Immature natural killer cell (primary cell): ENCODE data around the gene NOSIP. TPM values are rescaled to one million over a fixed set of nuclear protein-coding genes. Genes with fewer than 3 reads are reported as not detected.
"Not testable (repeated sequence)": the region's sequence is repeated elsewhere in the genome, so short reads cannot be mapped to it uniquely, and the experiment has no call there.

ENCODE experiments used
- DNase-seq, 3 donors: peaks; one replicate each; pipeline ENCODE4 v3.0.0; 2022; ENCODE audit warnings: mixed read lengths in 1 of 3
- H3K27ac Mint-ChIP-seq, 6 donors: one replicate each; pipeline ENCODE4 v1.8.0; 2020; ENCODE audit warnings: mixed read lengths in 6 of 6, mild to moderate bottlenecking in 5 of 6, inconsistent platforms in 4 of 6, moderate library complexity in 3 of 6
- H3K27me3 Mint-ChIP-seq, 3 donors: one replicate each; pipeline ENCODE4 v1.8.0; 2020 to 2021; ENCODE audit warnings: low read depth in 3 of 3, mild to moderate bottlenecking in 3 of 3, mixed read lengths in 3 of 3, moderate library complexity in 3 of 3, inconsistent platforms in 1 of 3
- H3K36me3 Mint-ChIP-seq, 3 donors: one replicate each; pipeline ENCODE4 v1.8.0; 2020; ENCODE audit warnings: mixed read lengths in 3 of 3, inconsistent platforms in 2 of 3, mild to moderate bottlenecking in 2 of 3
- H3K4me1 Mint-ChIP-seq, 2 donors: one replicate each; pipeline ENCODE4 v1.8.0; 2020; ENCODE audit warnings: inconsistent platforms in 2 of 2, mild to moderate bottlenecking in 2 of 2, mixed read lengths in 2 of 2, moderate library complexity in 1 of 2
- H3K4me3 Mint-ChIP-seq, 5 donors: one replicate each; pipeline ENCODE4 v1.8.0; 2020; ENCODE audit warnings: mild to moderate bottlenecking in 5 of 5, mixed read lengths in 5 of 5, inconsistent platforms in 3 of 5, moderate library complexity in 3 of 5
- H3K9me3 Mint-ChIP-seq, 6 donors: one replicate each; pipeline ENCODE4 v1.8.0; 2020; ENCODE audit warnings: mild to moderate bottlenecking in 6 of 6, mixed read lengths in 6 of 6, inconsistent platforms in 4 of 6, moderate library complexity in 3 of 6
- polyA plus RNA-seq, 3 donors: library from polyadenylated mRNA; unstranded; fragments of 300-500 nt; fragmentation: Illumina TruSeq; gene quantifications; one replicate each; pipeline ENCODE4 v1.2.3, GENCODE V29; 2021

NOSIP gene
- 100 to 1,000 TPM; 196 to 251 (median 239) TPM for polyA plus RNA-seq

- Mint-ChIP-seq H3K9me3 (no peaks in the 10 kb centered on the region), H3K4me3 (peak within 1 kb of the TSS; percentile 91 to 97 (median 97)), H3K36me3 (peaks cover 0 to 2% (median 0%) of the 10 kb centered on the region in 3 donors), H3K27ac (peak within 1 kb of the TSS; percentile 81 to 97 (median 96)), H3K4me1 (peaks cover 25 to 36% of the 10 kb centered on the region in 2 donors), H3K27me3 (peaks cover 0 to 2% (median 0%) of the 10 kb centered on the region in 3 donors)
- DNase-seq = peak; percentile 92 to 95 (median 95)
Observed at GRCh38 chr19:49580264-49581006, at the start of gene NOSIP. TSS of gene NOSIP (minus strand) at chr19:49580556. CDS start at chr19:49560691, 19,865 bp downstream.

- Mint-ChIP-seq H3K4me1 (no peaks in the 10 kb centered on the region), H3K4me3 (no peak overlapping the region), H3K36me3 (no peaks in the 10 kb centered on the region), H3K9me3 (no peaks in the 10 kb centered on the region), H3K27ac (peak overlapping the region in 1 of 6 donors; percentile 37), H3K27me3 (peaks cover 0 to 5% (median 0%) of the 10 kb centered on the region in 3 donors)
- DNase-seq = no peak
Observed at GRCh38 chr19:49629659-49630058, 49.3 kb upstream of the NOSIP start.

- Mint-ChIP-seq H3K36me3 (peaks cover 0 to 10% (median 8%) of the 10 kb centered on the region in 3 donors), H3K4me1 (peaks cover 0 to 5% of the 10 kb centered on the region in 2 donors), H3K4me3 (no peak overlapping the region), H3K9me3 (no peaks in the 10 kb centered on the region), H3K27ac (no peak overlapping the region), H3K27me3 (peaks cover 0 to 5% (median 2%) of the 10 kb centered on the region in 3 donors)
- no peak for DNase-seq
Observed at GRCh38 chr19:49626226-49626625, 45.9 kb upstream of the NOSIP start.

- Mint-ChIP-seq H3K27ac (peak overlapping the region in 1 of 6 donors; percentile 17), H3K9me3 (no peaks in the 10 kb centered on the region), H3K4me1 (peaks cover 0 to 5% of the 10 kb centered on the region in 2 donors), H3K36me3 (peaks cover 0 to 10% (median 8%) of the 10 kb centered on the region in 3 donors), H3K4me3 (no peak overlapping the region), H3K27me3 (peaks cover 0 to 5% (median 2%) of the 10 kb centered on the region in 3 donors)
- no peak for DNase-seq
Observed at GRCh38 chr19:49624967-49625910, 44.9 kb upstream of the NOSIP start.

- not testable (repeated sequence) for DNase-seq, H3K4me3 Mint-ChIP-seq, H3K27me3 Mint-ChIP-seq, H3K9me3 Mint-ChIP-seq
- Mint-ChIP-seq H3K27ac (peak overlapping the region in 1 of 6 donors; percentile 62), H3K4me1 (peaks cover 17 to 21% of the 10 kb centered on the region in 2 donors), H3K36me3 (peaks cover 3 to 35% (median 21%) of the 10 kb centered on the region in 3 donors)
Observed at GRCh38 chr19:49617860-49618259, 37.5 kb upstream of the NOSIP start.

- Mint-ChIP-seq H3K4me3 (no peak overlapping the region), H3K27ac (peak overlapping the region in 3 of 6 donors; percentile 3 to 23 (median 17)), H3K4me1 (peaks cover 16 to 26% of the 10 kb centered on the region in 2 donors), H3K36me3 (peaks cover 3 to 31% (median 17%) of the 10 kb centered on the region in 3 donors), H3K9me3 (no peaks in the 10 kb centered on the region), H3K27me3 (peaks cover 2 to 3% (median 2%) of the 10 kb centered on the region in 3 donors)
- DNase-seq = no peak
Observed at GRCh38 chr19:49616945-49617344, 36.6 kb upstream of the NOSIP start.

- Mint-ChIP-seq H3K27me3 (peaks cover 2 to 3% (median 2%) of the 10 kb centered on the region in 3 donors), H3K4me1 (peaks cover 16 to 26% of the 10 kb centered on the region in 2 donors), H3K9me3 (no peaks in the 10 kb centered on the region), H3K4me3 (no peak overlapping the region), H3K36me3 (peaks cover 3 to 29% (median 16%) of the 10 kb centered on the region in 3 donors), H3K27ac (peak overlapping the region in 2 of 6 donors; percentile 17 to 23)
- DNase-seq = no peak
Observed at GRCh38 chr19:49616532-49616931, 36.2 kb upstream of the NOSIP start.

GRCh38 chr19:49615861-49616260 lies 35.5 kb upstream of the NOSIP start:
- Mint-ChIP-seq H3K36me3 (peaks cover 3 to 29% (median 16%) of the 10 kb centered on the region in 3 donors), H3K27ac (peak overlapping the region in 1 of 6 donors; percentile 24), H3K27me3 (peaks cover 2 to 3% (median 2%) of the 10 kb centered on the region in 3 donors)

GRCh38 chr19:49614096-49614833 lies 33.9 kb upstream of the NOSIP start:
- peaks cover 3 to 29% (median 16%) of the 10 kb centered on the region in 3 donors for H3K36me3 Mint-ChIP-seq
- no peaks in the 10 kb centered on the region for H3K9me3 Mint-ChIP-seq
- peak; percentile 12 to 46 (median 16) for DNase-seq

More at GRCh38 chr19:49615861-49616260, 35.5 kb upstream of the NOSIP start:
- no peak overlapping the region for H3K4me3 Mint-ChIP-seq
- no peak for DNase-seq
- H3K4me1 Mint-ChIP-seq = peaks cover 16 to 26% of the 10 kb centered on the region in 2 donors
- H3K9me3 Mint-ChIP-seq = no peaks in the 10 kb centered on the region

GRCh38 chr19:49613374-49613773 lies 33.0 kb upstream of the NOSIP start:
- Mint-ChIP-seq H3K4me3 (peak overlapping the region in 4 of 5 donors; percentile 39 to 83 (median 66)), H3K27me3 (peaks cover 0 to 3% (median 2%) of the 10 kb centered on the region in 3 donors), H3K9me3 (no peaks in the 10 kb centered on the region), H3K36me3 (peaks cover 0 to 26% (median 16%) of the 10 kb centered on the region in 3 donors), H3K4me1 (peaks cover 16 to 28% of the 10 kb centered on the region in 2 donors), H3K27ac (peak overlapping the region; percentile 83 to 97 (median 94))
- DNase-seq = no peak

More at GRCh38 chr19:49614096-49614833, 33.9 kb upstream of the NOSIP start:
- Mint-ChIP-seq H3K4me3 (peak overlapping the region; percentile 39 to 83 (median 65)), H3K4me1 (peaks cover 16 to 28% of the 10 kb centered on the region in 2 donors), H3K27ac (peak overlapping the region; percentile 83 to 97 (median 94)), H3K27me3 (peaks cover 2 to 3% (median 2%) of the 10 kb centered on the region in 3 donors)

- H3K36me3 Mint-ChIP-seq = peaks cover 0 to 3% (median 0%) of the 10 kb centered on the region in 3 donors
- no peaks in the 10 kb centered on the region for H3K27me3 Mint-ChIP-seq
- no peak for DNase-seq
- H3K4me3 Mint-ChIP-seq = no peak overlapping the region
- H3K9me3 Mint-ChIP-seq = no peaks in the 10 kb centered on the region
- no peak overlapping the region for H3K27ac Mint-ChIP-seq
- peaks cover 16 to 21% of the 10 kb centered on the region in 2 donors for H3K4me1 Mint-ChIP-seq
Observed at GRCh38 chr19:49609499-49610092, 29.2 kb upstream of the NOSIP start.

GRCh38 chr19:49605605-49606004 lies 25.2 kb upstream of the NOSIP start:
- Mint-ChIP-seq H3K27me3 (peaks cover 0 to 4% (median 1%) of the 10 kb centered on the region in 3 donors), H3K27ac (peak overlapping the region in 1 of 6 donors; percentile 43), H3K4me1 (peaks cover 5 to 11% of the 10 kb centered on the region in 2 donors), H3K36me3 (peaks cover 0 to 6% (median 0%) of the 10 kb centered on the region in 3 donors), H3K9me3 (no peaks in the 10 kb centered on the region), H3K4me3 (no peak overlapping the region)
- no peak for DNase-seq
